ENCODE data around the gene CYP26A1.

Gene CYP26A1

GRCh38 chr10:93054486-93054885, 19.2 kb upstream of the CYP26A1 start:
- H3K4me3 ChIP-seq (ENCODE audit: severe bottlenecking), result no peak overlapping the region
- DNase-seq (ENCODE audit: low spot score) (no peak), ATAC-seq (ENCODE audit: low read depth) (no peak)
- no peaks in the 10 kb centered on the region for H3K9me3 ChIP-seq (ENCODE audit: severe bottlenecking)
- H3K27me3 ChIP-seq (ENCODE audit: insufficient read depth, poor library complexity, severe bottlenecking), result no peaks in the 10 kb centered on the region
- no peaks in the 10 kb centered on the region for H3K4me1 ChIP-seq (ENCODE audit: insufficient read depth, poor library complexity, severe bottlenecking)
- no peak overlapping the region for H3K27ac ChIP-seq (ENCODE audit: poor library complexity, severe bottlenecking)
- no peaks in the 10 kb centered on the region for H3K36me3 ChIP-seq (ENCODE audit: low read depth)
- TF ChIP-seq CTCF (IDR thresholded peaks at IDR 0.05; ENCODE audit: poor library complexity, severe bottlenecking), result no peak

GRCh38 chr10:93058139-93058538, 15.6 kb upstream of the CYP26A1 start:
- Histone ChIP-seq H3K27me3 (ENCODE audit: insufficient read depth, poor library complexity, severe bottlenecking) (peaks cover 12% of the 10 kb centered on the region), H3K4me3 (ENCODE audit: severe bottlenecking) (no peak overlapping the region), H3K27ac (ENCODE audit: poor library complexity, severe bottlenecking) (no peak overlapping the region), H3K4me1 (ENCODE audit: insufficient read depth, poor library complexity, severe bottlenecking) (no peaks in the 10 kb centered on the region), H3K9me3 (ENCODE audit: severe bottlenecking) (no peaks in the 10 kb centered on the region), H3K36me3 (ENCODE audit: low read depth) (no peaks in the 10 kb centered on the region)
- no peak for TF ChIP-seq CTCF (IDR thresholded peaks at IDR 0.05; ENCODE audit: poor library complexity, severe bottlenecking)
- ATAC-seq (ENCODE audit: low read depth) (no peak), DNase-seq (ENCODE audit: low spot score) (no peak)

DNA sequence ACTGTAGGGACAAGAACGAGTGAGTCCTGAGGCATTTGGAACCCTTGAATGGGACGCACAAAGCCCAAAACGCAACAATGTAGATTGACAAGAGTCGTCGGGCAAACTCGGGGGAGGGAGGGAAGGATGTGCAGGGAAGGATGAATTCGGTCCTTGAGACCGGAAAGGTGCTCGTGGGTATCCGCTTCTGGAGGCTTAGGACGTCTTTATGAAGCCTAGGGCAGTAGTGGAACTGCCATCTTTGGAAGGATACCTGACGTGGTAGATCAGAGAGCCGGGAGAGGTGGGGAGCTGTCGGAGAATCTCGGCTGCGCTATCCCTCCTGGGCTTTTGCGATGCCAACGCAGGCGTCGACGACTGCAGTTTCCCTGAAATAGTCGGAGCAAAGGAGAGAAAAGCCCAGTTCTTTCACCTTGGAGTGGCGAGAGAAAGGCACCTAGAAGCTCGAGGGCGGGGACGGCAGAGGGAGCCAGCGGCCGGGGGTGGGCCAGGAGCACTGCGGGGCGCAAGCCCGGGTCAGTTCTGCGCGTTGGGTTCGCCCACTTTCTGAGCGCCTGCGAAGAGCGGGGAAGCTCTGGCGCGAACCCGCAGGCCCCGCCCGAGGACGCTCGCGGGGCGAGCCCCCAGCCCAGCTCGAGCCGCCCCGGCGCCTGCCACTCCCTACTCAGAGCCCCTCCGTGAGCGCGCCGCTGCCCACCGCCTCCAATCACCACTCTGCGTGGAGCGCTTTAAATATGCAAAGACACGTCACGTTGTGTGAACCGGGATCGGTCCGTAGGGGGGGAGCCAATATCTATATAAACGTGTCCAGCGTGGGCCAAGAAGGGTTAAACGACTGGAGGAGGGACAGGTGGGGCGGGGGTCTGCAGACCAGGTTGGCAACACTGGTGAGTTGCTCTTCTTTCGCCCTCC, 13.5 kb upstream of the CYP26A1 start, which contains the start of gene CYP26C1:
Gene CYP26C1, plus strand, starts transcription at position 824 of the 912 bp plus-strand sequence. CDS start 466 bp downstream, outside the sequence.
- H3K4me3 ChIP-seq (ENCODE audit: severe bottlenecking), result no peak within 1 kb of the TSS
- no peaks in the 10 kb centered on the region for H3K9me3 ChIP-seq (ENCODE audit: severe bottlenecking)
- no peaks in the 10 kb centered on the region for H3K4me1 ChIP-seq (ENCODE audit: insufficient read depth, poor library complexity, severe bottlenecking)
- ATAC-seq (ENCODE audit: low read depth) (no peak), DNase-seq (ENCODE audit: low spot score) (no peak)
- no peak for TF ChIP-seq CTCF (IDR thresholded peaks at IDR 0.05; ENCODE audit: poor library complexity, severe bottlenecking)
- H3K27ac ChIP-seq (ENCODE audit: poor library complexity, severe bottlenecking), result no peak within 1 kb of the TSS
- H3K27me3 ChIP-seq (ENCODE audit: insufficient read depth, poor library complexity, severe bottlenecking), result peaks cover 33% of the 10 kb centered on the region
- H3K36me3 ChIP-seq (ENCODE audit: low read depth), result no peaks in the 10 kb centered on the region

GRCh38 chr10:93060887-93061593, 12.7 kb upstream of the CYP26A1 start:
- ATAC-seq (ENCODE audit: low read depth) (no peak), DNase-seq (ENCODE audit: low spot score) (no peak)
- Histone ChIP-seq H3K4me3 (ENCODE audit: severe bottlenecking) (no peak overlapping the region), H3K27me3 (ENCODE audit: insufficient read depth, poor library complexity, severe bottlenecking) (peaks cover 40% of the 10 kb centered on the region), H3K36me3 (ENCODE audit: low read depth) (no peaks in the 10 kb centered on the region), H3K4me1 (ENCODE audit: insufficient read depth, poor library complexity, severe bottlenecking) (no peaks in the 10 kb centered on the region), H3K9me3 (ENCODE audit: severe bottlenecking) (no peaks in the 10 kb centered on the region), H3K27ac (ENCODE audit: poor library complexity, severe bottlenecking) (no peak overlapping the region)
- TF ChIP-seq CTCF (IDR thresholded peaks at IDR 0.05; ENCODE audit: poor library complexity, severe bottlenecking), result no peak
